GM12878 (cell line): ENCODE results near the gene CDH20. TPM values are rescaled to one million over a fixed set of nuclear protein-coding genes. Genes with fewer than 3 reads are reported as not detected.

Experiments
- ATAC-seq: fragments of 200-7000 bp; cut with Tn5 transposase; 3 replicates; pipeline ENCODE4 v1.9.1; 2020; ENCODE audit warnings: mild to moderate bottlenecking, moderate library complexity
- BruUV-seq: library from RNA; stranded (reverse); fragments of 400-500 nt; replicated peaks from 2 replicates; lab custom pipeline; 2021; lab: Mats Ljungman, UMichigan
- CTCF ChIA-PET: fragments of 300-600 bp; sonication (Branson Sonifier 250); formaldehyde crosslinking; extraction: SDS; loops from one replicate; lab custom pipeline; 2021; ENCODE audit warnings: inconsistent platforms; lab: Yijun Ruan, JAX
- POLR2A ChIA-PET: fragments of 350-600 bp; formaldehyde crosslinking; extraction: SDS; loops from one replicate; lab custom pipeline; 2021; ENCODE audit warnings: inconsistent platforms; lab: Charles Lee
- RAD21 ChIA-PET: fragments of 300-600 bp; sonication (Branson Sonifier 250); formaldehyde crosslinking; loops from one replicate; lab custom pipeline; 2023; ENCODE audit warnings: antibody characterized with exemption; ENCODE audit not compliant: unreplicated experiment; lab: Charles Lee
- SMC1A ChIA-PET: fragments of 300-600 bp; sonication (Branson Sonifier 250); formaldehyde crosslinking; loops from one replicate; lab custom pipeline; 2023; ENCODE audit not compliant: unreplicated experiment, uncharacterized antibody; lab: Charles Lee
- DNase-seq: peaks from one replicate; pipeline ENCODE4 v3.0.0-alpha.2; 2011; ENCODE audit warnings: low read depth, low spot score
- FAIRE-seq: peaks from 3 replicates; lab custom pipeline; 2011; peaks lifted over from hg19 to GRCh38; lab: Jason Lieb, UNC
- H2AFZ ChIP-seq: 2 replicates; pipeline ENCODE4 v1.6.0; 2011; ENCODE audit warnings: low read depth, low read length, control low read depth; ENCODE audit not compliant: control insufficient read depth
- H3K27ac ChIP-seq: 2 replicates; pipeline ENCODE4 v1.5.1; 2011; ENCODE audit warnings: control low read depth; ENCODE audit not compliant: control insufficient read depth, insufficient read depth
- H3K27me3 ChIP-seq, 2 experiments: replicated peaks in 1 of 2; 2 replicates each; pipeline versions ENCODE4 v1.6.0 to v1.6.1; 2011; ENCODE audit warnings: low read length in 1 of 2; ENCODE audit not compliant: control insufficient read depth in 2 of 2, insufficient read depth in 2 of 2
- H3K36me3 ChIP-seq, 2 experiments: 2 replicates each; pipeline ENCODE4 v1.5.1; 2011; ENCODE audit warnings: low read length in 1 of 2; ENCODE audit not compliant: control insufficient read depth in 2 of 2, insufficient read depth in 2 of 2
- H3K4me1 ChIP-seq: 2 replicates; pipeline ENCODE4 v1.6.1; 2011; ENCODE audit warnings: mild to moderate bottlenecking, low read length, moderate library complexity, mixed read lengths; ENCODE audit not compliant: control insufficient read depth, insufficient read depth
- H3K4me2 ChIP-seq: 2 replicates; pipeline ENCODE4 v1.6.0; 2011; ENCODE audit warnings: control low read depth; ENCODE audit not compliant: control insufficient read depth, insufficient read depth
- H3K4me3 ChIP-seq: fragments of 200-600 bp; sonication (generic); 2 replicates; pipeline ENCODE4 v1.5.1; 2016
- H3K79me2 ChIP-seq: 2 replicates; pipeline ENCODE4 v1.6.0; 2011; ENCODE audit warnings: low read length; ENCODE audit not compliant: control insufficient read depth, insufficient read depth
- H3K9ac ChIP-seq: 2 replicates; pipeline ENCODE4 v1.8.0; 2011; ENCODE audit warnings: low read length, control low read depth, mixed read lengths; ENCODE audit not compliant: control insufficient read depth, insufficient read depth
- H3K9me3 ChIP-seq: replicated peaks from 3 replicates; pipeline ENCODE4 v1.5.1; 2011; ENCODE audit warnings: mild to moderate bottlenecking, low read length; ENCODE audit not compliant: control insufficient read depth, insufficient read depth
- H4K20me1 ChIP-seq: 2 replicates; pipeline ENCODE4 v1.6.0; 2011; ENCODE audit not compliant: control insufficient read depth, insufficient read depth
- CBFB ChIP-seq: IDR thresholded peaks from 2 replicates; pipeline ENCODE4 v1.6.1; 2016; ENCODE audit warnings: antibody characterized with exemption, low read depth
- LARP7 ChIP-seq: fragments of 450-650 bp; IDR thresholded peaks from 2 replicates; pipeline ENCODE4 v1.6.1; 2017; ENCODE audit warnings: mild to moderate bottlenecking
- NBN ChIP-seq: fragments of 450-650 bp; IDR thresholded peaks from 2 replicates; pipeline ENCODE4 v1.6.1; 2016
- RB1 ChIP-seq: fragments of 450-650 bp; formaldehyde crosslinking; IDR thresholded peaks from 2 replicates; pipeline ENCODE4 v1.6.1; 2017; ENCODE audit warnings: mild to moderate bottlenecking, borderline replicate concordance
- WGBS: methylation state at CpG from one replicate; pipeline ENCODE4 v1.1.6; 2016; ENCODE audit warnings: low lambda C conversion rate; ENCODE audit not compliant: insufficient replicate concordance, insufficient coverage; ENCODE audit errors: missing lambda C conversion rate; 5-methylcytosine and 5-hydroxymethylcytosine counted together
- in situ Hi-C: fragments of 300-500 bp; cut with MboI; formaldehyde crosslinking; loops from 9 replicates; pipeline ENCODE4 v1.14.3; 2018; ENCODE audit warnings: mixed read lengths
- intact Hi-C: fragments of 100-400 bp; cut with micrococcal nuclease; formaldehyde crosslinking; loops from one replicate; pipeline ENCODE4 v1.14.2; 2022; ENCODE audit not compliant: unreplicated experiment
- polyA plus RNA-seq, 11 experiments: library from polyadenylated mRNA; depleted of rRNA in 4 of 11; unstranded in 6 of 11; stranded (reverse) in 5 of 11; fragments of >200 nt; fragmentation: Nextera tagmentation in 4 of 11; fragmentation: Illumina TruSeq in 1 of 11; extraction: Ambion mirVana in 4 of 11; extraction: Trizol in 1 of 11; gene quantifications; 1 replicate in 1 of 11; 2 replicates in 10 of 11; pipeline versions ENCODE4 v1.2.1 to v1.2.3, GENCODE V29; 2011 to 2016; ENCODE audit warnings: inconsistent platforms in 2 of 11, missing spikeins in 2 of 11, low read depth in 1 of 11
- total RNA-seq, 4 experiments: library from RNA; depleted of rRNA in 3 of 4; stranded (reverse); fragments of >200 nt in 3 of 4; fragmentation: Illumina TruSeq in 1 of 4; extraction: Trizol in 1 of 4; gene quantifications; 2 replicates each; pipeline versions ENCODE4 v1.2.1 to v1.2.3, GENCODE V29; 2013 to 2021
- TF ChIP-seq, protein P1 (sequence below): fragments of 450-650 bp; IDR thresholded peaks from 2 replicates; pipeline ENCODE4 v1.6.1; 2016; ENCODE audit warnings: mild to moderate bottlenecking, moderate library complexity, borderline replicate concordance

The CDH20 gene
- total and polyA plus RNA-seq, 10 of the 15 experiments (the other 5 are each of a cell fraction or from before 2014, with no cell fraction given): not detected

DNA sequence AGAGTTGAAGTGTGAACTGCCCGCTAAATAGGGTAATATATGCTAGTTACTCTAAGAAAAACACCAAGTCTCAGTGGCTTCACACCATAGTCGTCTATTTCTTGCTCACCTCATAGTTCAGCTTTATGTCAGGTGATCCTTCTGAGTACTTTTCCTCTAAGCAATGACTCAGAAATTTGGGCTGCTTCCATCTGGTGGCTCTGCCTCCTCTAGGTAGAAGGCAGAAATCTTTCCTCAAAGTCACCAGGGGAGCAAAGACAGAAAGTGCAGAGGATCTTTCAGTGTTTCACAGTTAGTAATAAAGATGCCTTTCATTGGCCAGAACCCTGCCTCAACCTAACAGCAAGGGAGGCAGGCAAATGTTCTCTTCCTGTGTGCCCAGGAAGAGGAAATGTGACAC is 17.3 kb downstream of the CDH20 start:
- no peak overlapping the region for H3K27ac ChIP-seq
- H3K79me2 ChIP-seq: no peaks in the 10 kb centered on the region
- intact Hi-C loops: no loop called here
- H3K4me1 ChIP-seq: no peaks in the 10 kb centered on the region
- BruUV-seq: no TSS peak
- FAIRE-seq: no peak
- POLR2A ChIA-PET: no interaction called here
- WGBS: 27% methylated on average over 2 of the region's 2 CpGs
- H2AFZ ChIP-seq: no peak overlapping the region
- in situ Hi-C loops: no loop called here
- SMC1A ChIA-PET: no interaction called here
- H4K20me1 ChIP-seq: no peaks in the 10 kb centered on the region
- no peaks in the 10 kb centered on the region for H3K36me3 ChIP-seq
- H3K4me3 ChIP-seq: no peak overlapping the region
- no peaks in the 10 kb centered on the region for H3K9me3 ChIP-seq
- DNase-seq: no peak
- ATAC-seq: no peak
- no peaks in the 10 kb centered on the region; a peak in 2 of 4 replicates for H3K27me3 ChIP-seq
- no peak overlapping the region for H3K4me2 ChIP-seq
- RAD21 ChIA-PET: no interaction called here
- TF ChIP-seq, protein P1, sequence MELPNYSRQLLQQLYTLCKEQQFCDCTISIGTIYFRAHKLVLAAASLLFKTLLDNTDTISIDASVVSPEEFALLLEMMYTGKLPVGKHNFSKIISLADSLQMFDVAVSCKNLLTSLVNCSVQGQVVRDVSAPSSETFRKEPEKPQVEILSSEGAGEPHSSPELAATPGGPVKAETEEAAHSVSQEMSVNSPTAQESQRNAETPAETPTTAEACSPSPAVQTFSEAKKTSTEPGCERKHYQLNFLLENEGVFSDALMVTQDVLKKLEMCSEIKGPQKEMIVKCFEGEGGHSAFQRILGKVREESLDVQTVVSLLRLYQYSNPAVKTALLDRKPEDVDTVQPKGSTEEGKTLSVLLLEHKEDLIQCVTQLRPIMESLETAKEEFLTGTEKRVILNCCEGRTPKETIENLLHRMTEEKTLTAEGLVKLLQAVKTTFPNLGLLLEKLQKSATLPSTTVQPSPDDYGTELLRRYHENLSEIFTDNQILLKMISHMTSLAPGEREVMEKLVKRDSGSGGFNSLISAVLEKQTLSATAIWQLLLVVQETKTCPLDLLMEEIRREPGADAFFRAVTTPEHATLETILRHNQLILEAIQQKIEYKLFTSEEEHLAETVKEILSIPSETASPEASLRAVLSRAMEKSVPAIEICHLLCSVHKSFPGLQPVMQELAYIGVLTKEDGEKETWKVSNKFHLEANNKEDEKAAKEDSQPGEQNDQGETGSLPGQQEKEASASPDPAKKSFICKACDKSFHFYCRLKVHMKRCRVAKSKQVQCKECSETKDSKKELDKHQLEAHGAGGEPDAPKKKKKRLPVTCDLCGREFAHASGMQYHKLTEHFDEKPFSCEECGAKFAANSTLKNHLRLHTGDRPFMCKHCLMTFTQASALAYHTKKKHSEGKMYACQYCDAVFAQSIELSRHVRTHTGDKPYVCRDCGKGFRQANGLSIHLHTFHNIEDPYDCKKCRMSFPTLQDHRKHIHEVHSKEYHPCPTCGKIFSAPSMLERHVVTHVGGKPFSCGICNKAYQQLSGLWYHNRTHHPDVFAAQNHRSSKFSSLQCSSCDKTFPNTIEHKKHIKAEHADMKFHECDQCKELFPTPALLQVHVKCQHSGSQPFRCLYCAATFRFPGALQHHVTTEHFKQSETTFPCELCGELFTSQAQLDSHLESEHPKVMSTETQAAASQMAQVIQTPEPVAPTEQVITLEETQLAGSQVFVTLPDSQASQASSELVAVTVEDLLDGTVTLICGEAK: no peak
- TF ChIP-seq LARP7 (no peak), CBFB (no peak), RB1 (no peak), NBN (no peak)
- TF ChIP-seq, all 136 proteins: peak for 0
- no peak overlapping the region for H3K9ac ChIP-seq
- CTCF ChIA-PET: no interaction called here
